GM12874 (cell line): Measurements from ENCODE around the gene LRRC46.

ENCODE experiments used
- TF ChIP-seq, protein P1 (sequence below): IDR thresholded peaks from 2 replicates; pipeline ENCODE4 v1.5.1; 2011; ENCODE audit warnings: low read depth, mild to moderate bottlenecking, control low read depth, low read length, moderate library complexity; ENCODE audit not compliant: insufficient read depth

LRRC46 gene

GRCh38 chr17:47841488-47842291, 10.2 kb downstream of the LRRC46 start:
- TF ChIP-seq, protein P1, sequence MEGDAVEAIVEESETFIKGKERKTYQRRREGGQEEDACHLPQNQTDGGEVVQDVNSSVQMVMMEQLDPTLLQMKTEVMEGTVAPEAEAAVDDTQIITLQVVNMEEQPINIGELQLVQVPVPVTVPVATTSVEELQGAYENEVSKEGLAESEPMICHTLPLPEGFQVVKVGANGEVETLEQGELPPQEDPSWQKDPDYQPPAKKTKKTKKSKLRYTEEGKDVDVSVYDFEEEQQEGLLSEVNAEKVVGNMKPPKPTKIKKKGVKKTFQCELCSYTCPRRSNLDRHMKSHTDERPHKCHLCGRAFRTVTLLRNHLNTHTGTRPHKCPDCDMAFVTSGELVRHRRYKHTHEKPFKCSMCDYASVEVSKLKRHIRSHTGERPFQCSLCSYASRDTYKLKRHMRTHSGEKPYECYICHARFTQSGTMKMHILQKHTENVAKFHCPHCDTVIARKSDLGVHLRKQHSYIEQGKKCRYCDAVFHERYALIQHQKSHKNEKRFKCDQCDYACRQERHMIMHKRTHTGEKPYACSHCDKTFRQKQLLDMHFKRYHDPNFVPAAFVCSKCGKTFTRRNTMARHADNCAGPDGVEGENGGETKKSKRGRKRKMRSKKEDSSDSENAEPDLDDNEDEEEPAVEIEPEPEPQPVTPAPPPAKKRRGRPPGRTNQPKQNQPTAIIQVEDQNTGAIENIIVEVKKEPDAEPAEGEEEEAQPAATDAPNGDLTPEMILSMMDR = no peak

DNA sequence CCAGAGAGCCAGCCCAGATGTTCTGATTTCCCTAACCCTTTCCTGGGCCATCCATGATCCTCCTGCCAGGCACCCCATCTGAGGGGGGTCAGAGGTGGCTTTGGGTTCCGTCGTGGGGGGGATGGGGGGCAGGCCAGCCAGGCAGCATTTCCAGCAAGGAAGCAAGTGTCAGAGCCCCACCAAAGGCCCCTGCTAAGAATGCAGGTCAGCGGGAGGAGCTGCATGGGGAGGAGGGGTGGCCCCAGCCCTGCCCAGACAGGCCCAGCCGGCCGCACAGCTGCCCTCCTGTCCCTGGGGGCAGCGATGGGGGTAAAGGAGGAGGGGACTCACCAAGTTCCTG, 11.9 kb downstream of the LRRC46 start:
- TF ChIP-seq, protein P1 = no peak

DNA sequence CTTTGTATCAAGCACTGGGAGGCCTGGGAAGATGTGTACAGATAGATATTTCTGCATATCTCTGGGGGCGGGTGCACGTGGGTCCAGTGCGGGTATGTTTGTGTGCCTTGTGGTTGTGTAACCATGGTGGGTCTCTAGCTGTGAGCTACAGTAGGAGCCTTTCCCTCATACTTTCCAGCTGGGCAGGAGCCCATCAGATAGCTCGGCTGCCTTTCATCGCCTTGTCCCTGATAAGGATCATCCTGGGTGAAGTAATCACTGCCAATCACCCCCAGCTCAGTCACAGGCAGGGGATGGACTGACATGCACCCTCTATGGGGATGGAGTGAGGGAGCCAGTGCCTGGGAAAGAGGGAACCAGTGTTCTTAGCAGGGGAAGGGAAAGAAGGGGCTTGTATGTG, 12.8 kb downstream of the LRRC46 start:
- TF ChIP-seq, protein P1 = no peak

DNA sequence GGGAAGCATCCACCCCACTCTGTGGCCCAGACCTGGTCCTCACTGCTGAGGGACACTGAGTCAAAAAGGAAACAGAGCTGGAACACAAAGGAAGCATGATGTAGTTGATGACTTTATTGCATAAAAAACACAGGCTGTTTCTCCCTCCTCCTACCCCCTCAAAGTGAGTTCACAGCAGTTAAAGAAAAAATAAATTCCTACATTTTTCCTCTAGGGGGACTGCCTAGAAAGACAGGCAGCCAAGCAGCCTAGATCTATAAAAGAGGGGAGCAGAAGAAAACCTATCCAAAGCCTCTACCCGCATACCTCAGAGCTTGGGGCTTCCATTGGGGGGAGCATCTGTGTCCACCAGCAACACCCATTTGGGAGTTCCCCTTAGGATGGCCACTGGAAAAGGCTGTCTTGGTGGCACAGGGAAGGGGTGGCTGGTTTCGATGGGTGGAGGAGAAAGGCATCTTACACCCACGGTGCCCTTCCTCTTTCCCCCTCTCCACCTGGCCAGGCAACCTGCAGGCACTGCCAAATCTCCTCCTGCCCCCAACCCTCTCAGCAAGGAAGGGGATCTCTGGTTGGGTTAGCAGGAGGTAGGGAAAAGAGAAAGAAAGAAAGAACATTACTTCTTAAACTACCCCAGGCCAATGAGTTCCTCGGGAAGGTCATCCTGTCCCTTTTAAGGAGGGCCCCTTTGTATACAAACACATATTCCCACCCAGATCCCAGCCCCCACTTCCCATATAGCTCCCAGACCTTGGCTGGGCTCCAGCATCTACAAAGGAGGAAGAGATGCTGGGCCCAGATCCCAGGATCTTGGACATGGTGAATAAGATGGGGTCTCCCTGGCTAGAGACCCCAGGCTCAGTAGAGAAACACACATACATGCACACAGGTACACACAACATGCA, 13.6 kb downstream of the LRRC46 start:
- TF ChIP-seq, protein P1 = 0 out of 2 replicates have a peak, but pooled peaks have one; percentile 6

GRCh38 chr17:47845716-47846075, 14.2 kb downstream of the LRRC46 start:
- TF ChIP-seq, protein P1 = no peak

GRCh38 chr17:47846716-47847340, 15.4 kb downstream of the LRRC46 start:
- TF ChIP-seq, protein P1 = no peak
